Endothelial cell (in vitro differentiated cells): ENCODE data around the gene CNTN4. TPM values are rescaled to one million over a fixed set of nuclear protein-coding genes. Genes with fewer than 3 reads are reported as not detected.

Source experiments
- DNase-seq: peaks from one replicate; pipeline ENCODE4 v3.0.0; 2021; ENCODE audit warnings: low spot score
- H3K27ac Mint-ChIP-seq: one replicate; pipeline ENCODE4 v1.8.0; 2021; ENCODE audit warnings: mixed read lengths, inconsistent platforms; ENCODE audit not compliant: unreplicated experiment
- H3K27me3 Mint-ChIP-seq: one replicate; pipeline ENCODE4 v1.8.0; 2021; ENCODE audit warnings: mild to moderate bottlenecking, moderate library complexity, mixed read lengths, inconsistent platforms; ENCODE audit not compliant: unreplicated experiment
- H3K36me3 Mint-ChIP-seq: one replicate; pipeline ENCODE4 v1.8.0; 2021; ENCODE audit warnings: mild to moderate bottlenecking, low read depth, mixed read lengths, inconsistent platforms; ENCODE audit not compliant: unreplicated experiment
- H3K4me1 Mint-ChIP-seq: one replicate; pipeline ENCODE4 v1.8.0; 2021; ENCODE audit warnings: mild to moderate bottlenecking, mixed read lengths, inconsistent platforms; ENCODE audit not compliant: unreplicated experiment
- H3K4me3 Mint-ChIP-seq: one replicate; pipeline ENCODE4 v1.8.0; 2021; ENCODE audit warnings: mild to moderate bottlenecking, mixed read lengths, inconsistent platforms; ENCODE audit not compliant: unreplicated experiment
- H3K9me3 Mint-ChIP-seq: one replicate; pipeline ENCODE4 v1.8.0; 2021; ENCODE audit warnings: mixed read lengths, inconsistent platforms; ENCODE audit not compliant: unreplicated experiment
- total RNA-seq: library from RNA; stranded (reverse); fragmentation: NEBNext Ultra II Directional; extraction: Animal tissue kit (Norgen Biotek cat#: 25700); gene quantifications from one replicate; pipeline ENCODE4 v1.2.1, GENCODE V29; 2021; ENCODE audit not compliant: unreplicated experiment
- TF ChIP-seq, protein P1 (sequence below): fragments of 200-600 bp; sonication (generic); IDR thresholded peaks from one replicate; pipeline ENCODE4 v1.5.0; 2021; ENCODE audit warnings: antibody characterized with exemption; ENCODE audit not compliant: unreplicated experiment

CNTN4 gene
- total RNA-seq, 1 donor from 2014 or later = not detected

- Mint-ChIP-seq H3K4me1 (no peaks in the 10 kb centered on the region), H3K9me3 (peaks cover 19% of the 10 kb centered on the region), H3K27me3 (peaks cover 1% of the 10 kb centered on the region), H3K36me3 (no peaks in the 10 kb centered on the region), H3K4me3 (no peak overlapping the region), H3K27ac (no peak overlapping the region)
- TF ChIP-seq, protein P1, sequence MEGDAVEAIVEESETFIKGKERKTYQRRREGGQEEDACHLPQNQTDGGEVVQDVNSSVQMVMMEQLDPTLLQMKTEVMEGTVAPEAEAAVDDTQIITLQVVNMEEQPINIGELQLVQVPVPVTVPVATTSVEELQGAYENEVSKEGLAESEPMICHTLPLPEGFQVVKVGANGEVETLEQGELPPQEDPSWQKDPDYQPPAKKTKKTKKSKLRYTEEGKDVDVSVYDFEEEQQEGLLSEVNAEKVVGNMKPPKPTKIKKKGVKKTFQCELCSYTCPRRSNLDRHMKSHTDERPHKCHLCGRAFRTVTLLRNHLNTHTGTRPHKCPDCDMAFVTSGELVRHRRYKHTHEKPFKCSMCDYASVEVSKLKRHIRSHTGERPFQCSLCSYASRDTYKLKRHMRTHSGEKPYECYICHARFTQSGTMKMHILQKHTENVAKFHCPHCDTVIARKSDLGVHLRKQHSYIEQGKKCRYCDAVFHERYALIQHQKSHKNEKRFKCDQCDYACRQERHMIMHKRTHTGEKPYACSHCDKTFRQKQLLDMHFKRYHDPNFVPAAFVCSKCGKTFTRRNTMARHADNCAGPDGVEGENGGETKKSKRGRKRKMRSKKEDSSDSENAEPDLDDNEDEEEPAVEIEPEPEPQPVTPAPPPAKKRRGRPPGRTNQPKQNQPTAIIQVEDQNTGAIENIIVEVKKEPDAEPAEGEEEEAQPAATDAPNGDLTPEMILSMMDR = no peak
- no peak for DNase-seq
Measured at GRCh38 chr3:2577571-2577970, 478.9 kb downstream of the CNTN4 start.

DNA sequence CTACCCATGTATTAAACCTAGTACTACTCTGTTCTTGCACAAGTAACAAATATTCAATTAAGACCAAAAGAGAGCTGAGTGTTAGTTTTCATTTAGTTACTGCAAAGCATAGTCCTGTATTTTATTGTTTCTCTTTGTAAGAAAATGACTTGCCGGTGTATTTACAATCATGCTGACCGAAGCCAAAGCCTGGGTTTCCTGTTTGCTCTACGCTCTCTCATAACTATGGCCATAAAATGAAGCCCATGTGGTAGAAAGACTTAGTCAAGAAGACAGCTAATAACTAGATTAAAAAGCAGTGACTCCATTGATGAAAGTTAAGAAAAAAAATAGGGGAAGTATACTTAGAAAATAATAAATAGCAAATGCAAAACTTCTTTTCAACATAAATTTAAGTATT is 479.9 kb downstream of the CNTN4 start:
- no peak overlapping the region for H3K27ac Mint-ChIP-seq
- peaks cover 1% of the 10 kb centered on the region for H3K27me3 Mint-ChIP-seq
- no peaks in the 10 kb centered on the region for H3K4me1 Mint-ChIP-seq
- TF ChIP-seq, protein P1 = no peak
- no peaks in the 10 kb centered on the region for H3K36me3 Mint-ChIP-seq
- no peak for DNase-seq
- no peak overlapping the region for H3K4me3 Mint-ChIP-seq
- peaks cover 19% of the 10 kb centered on the region for H3K9me3 Mint-ChIP-seq

GRCh38 chr3:2579206-2579605 is 480.5 kb downstream of the CNTN4 start:
- H3K27ac Mint-ChIP-seq = no peak overlapping the region
- no peak overlapping the region for H3K4me3 Mint-ChIP-seq
- H3K27me3 Mint-ChIP-seq = peaks cover 1% of the 10 kb centered on the region
- TF ChIP-seq, protein P1 = no peak
- no peak for DNase-seq
- H3K4me1 Mint-ChIP-seq = no peaks in the 10 kb centered on the region
- peaks cover 19% of the 10 kb centered on the region for H3K9me3 Mint-ChIP-seq
- no peaks in the 10 kb centered on the region for H3K36me3 Mint-ChIP-seq

DNA sequence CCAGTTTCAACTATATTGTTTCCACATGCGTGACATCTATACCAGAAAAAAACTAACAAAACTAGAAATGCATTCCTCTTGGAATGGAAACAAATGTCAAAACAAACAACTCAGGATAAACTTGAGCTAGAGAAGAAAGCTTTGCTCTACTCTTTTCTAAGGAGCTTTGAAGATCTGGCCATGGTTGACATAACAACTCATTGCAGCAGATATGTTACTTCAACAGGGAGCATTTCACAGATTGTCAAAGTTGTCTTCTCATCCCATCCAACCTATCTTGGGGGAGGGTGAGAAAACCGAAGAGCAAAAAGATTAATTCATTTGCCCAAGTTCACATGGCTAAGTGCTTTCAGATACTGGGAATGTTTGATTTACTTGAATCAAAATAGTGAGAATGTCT is 484.4 kb downstream of the CNTN4 start:
- TF ChIP-seq, protein P1 = no peak
- Mint-ChIP-seq H3K27ac (no peak overlapping the region), H3K4me1 (no peaks in the 10 kb centered on the region), H3K27me3 (peaks cover 3% of the 10 kb centered on the region), H3K4me3 (no peak overlapping the region), H3K9me3 (peaks cover 29% of the 10 kb centered on the region), H3K36me3 (no peaks in the 10 kb centered on the region)
- DNase-seq = no peak

DNA sequence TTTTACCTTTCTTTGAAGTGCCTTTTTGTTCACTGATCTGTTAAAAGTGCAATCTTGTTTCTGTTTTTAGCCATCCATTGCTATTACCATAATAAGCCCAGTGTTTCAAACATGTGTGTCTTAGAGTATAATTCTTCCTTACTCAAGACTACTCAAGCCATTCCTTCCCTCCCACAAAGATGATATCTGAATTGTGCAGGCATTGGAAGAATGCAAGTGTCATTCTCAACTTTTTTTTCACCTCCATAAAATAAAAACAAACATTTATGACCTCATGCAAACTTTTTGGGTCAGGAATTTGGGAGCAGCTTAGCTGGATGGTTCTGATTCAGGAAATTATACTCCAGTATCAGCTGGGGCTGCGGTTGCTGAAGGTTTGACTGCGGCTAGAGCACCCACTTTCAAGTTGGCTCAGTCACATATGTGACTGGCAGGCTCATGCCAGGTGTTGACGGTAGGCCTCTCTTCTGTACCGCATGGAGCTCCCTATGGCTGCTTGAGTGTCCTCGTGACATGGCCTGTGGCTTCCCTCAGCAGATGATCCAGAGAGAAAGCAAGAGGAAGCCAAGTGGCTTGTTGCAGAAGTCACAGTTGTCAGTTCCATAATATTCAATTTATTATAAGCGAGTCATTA is 490.8 kb downstream of the CNTN4 start:
- Mint-ChIP-seq H3K27me3 (peaks cover 1% of the 10 kb centered on the region), H3K4me1 (no peaks in the 10 kb centered on the region), H3K27ac (no peak overlapping the region), H3K9me3 (peaks cover 11% of the 10 kb centered on the region), H3K36me3 (no peaks in the 10 kb centered on the region), H3K4me3 (no peak overlapping the region)
- no peak for DNase-seq
- TF ChIP-seq, protein P1 = no peak
